ENCODE measurements around the gene MAP4K2. TPM values are rescaled to one million over a fixed set of nuclear protein-coding genes. Genes with fewer than 3 reads are reported as not detected.
"Not testable (repeated sequence)": the region's sequence is repeated elsewhere in the genome, so short reads cannot be mapped to it uniquely, and the experiment has no call there.

MAP4K2 gene
- total RNA-seq, 1 donor from 2014 or later = 9.8 TPM

DNA sequence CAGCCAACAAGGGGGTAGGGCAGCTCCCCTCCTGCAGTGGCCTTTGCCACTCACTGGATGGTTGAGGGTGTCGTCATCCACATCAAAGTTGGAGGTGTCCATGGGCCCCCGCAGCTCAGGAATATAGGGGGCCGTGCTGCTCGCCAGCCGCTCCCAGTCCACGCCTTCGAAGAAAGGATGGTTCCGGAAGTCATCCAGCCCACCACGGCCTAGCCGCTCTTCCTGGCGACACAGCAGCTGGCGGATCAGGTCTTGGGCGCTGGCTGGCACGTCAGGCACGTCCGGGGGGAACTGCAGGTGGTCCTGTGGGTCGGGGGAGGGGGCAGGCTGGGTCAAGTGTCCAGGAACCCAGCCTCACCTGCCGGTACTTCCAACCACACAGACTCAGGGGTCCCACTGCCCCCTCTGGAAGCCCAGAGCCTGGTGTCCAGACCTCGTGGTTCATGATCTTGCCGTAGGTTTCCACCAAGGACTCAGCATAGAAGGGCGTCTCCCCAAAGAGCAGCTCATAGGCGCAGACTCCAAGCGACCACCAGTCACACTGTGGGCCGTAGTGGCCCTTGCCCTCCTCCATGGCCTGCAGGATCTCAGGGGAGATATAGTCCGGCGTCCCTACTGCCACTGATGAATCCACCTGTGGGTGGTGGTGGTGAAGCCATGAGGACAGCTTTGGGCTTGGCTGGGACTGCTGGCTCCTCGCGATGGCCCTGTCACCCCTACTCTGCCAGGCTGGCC, 35.8 kb upstream of the MAP4K2 start:
- DNase-seq = no peak

DNA sequence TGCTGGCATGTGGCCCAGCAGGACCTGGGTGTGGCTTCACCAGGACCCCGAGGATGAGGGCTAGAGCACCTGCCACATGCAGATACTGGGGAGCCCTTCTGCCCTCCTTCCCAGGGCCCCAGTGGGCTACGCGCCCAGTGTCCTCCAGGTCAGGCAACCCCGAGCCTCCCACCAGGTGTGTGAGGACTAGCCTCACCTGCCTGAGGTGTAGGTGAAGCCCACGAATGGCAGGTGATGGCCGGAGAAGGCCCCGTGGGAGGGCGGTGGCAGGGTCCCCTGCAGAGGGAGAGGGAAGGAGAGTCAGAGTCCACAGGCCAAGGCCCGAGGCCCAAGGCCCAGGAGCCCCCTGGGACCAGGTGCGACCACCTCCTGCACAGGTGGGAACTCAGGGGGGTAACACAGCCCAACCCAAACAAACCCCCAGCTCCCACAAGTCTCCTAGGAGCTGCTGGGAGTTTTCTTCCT, 34.9 kb upstream of the MAP4K2 start:
- no peak for DNase-seq

DNA sequence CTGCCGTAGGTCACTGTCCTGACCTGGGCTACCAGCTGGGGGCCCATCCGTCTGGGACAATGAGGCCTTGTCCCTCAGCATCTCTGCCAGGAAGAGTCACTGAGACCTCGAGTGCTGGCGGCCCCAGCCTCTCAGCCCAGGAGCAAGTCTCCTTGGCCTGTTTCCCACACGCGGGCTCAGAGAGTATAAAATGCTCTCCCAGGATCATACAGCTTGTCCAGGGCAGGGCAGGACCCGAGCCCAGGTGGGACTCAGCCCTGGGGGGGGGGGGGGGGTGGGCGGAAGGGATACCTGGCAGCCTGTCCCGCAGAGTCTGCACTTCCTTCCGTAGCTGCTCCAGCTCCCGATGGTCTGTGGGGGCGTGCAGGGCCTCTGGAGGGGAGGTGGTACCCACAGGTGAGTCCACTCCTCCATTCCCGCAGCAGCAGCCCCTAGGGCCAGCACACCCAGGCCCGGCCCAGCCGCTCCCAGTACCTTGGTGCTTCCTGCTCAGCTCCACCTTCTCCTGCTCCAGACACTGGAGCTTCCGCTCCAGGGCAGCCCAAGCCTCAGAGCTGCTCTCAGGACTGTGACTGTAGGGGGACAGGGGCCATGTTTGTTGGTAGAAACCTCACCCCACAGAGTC, 33.5 kb upstream of the MAP4K2 start:
- DNase-seq = no peak

DNA sequence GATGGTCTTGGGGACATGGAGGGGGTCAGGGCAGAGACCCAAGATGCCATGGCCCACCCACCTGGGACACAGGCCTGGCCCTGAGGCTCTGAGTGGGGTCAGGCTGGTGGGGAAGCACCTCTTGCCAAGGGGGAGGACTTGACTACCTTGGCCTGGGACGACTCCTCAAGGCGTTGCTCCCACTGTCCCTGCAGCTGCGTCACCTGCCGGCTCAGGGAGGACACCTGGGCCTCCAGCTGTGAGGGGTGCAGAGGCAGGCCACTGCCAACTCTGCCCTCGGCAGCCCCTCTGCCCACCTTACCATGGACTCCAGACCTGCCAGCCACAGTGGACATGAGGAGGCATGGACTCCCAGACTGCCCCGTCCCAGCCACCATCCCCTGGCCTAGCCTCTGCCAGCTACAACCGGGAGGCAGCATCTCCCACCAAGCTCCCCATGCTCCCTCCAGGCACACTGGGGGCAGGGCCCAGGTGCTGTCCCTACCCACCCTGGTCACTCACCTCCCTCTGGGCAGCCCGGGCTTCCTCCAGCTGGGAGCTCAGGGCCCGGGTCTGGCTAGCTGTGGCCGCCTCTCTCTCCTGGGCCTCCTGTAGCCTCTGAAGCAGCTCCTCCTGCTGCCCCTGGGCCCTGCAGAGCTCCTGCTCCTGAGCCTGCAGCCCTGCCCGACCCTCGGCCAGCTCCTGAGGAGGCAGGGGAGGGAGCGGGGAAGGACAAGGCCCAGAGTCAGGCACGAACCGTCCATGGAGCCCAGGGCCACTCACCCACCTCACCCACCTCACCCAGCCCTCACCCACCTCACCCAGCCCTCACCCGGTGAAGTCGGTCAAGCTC, 32.8 kb upstream of the MAP4K2 start:
- DNase-seq = no peak

DNA sequence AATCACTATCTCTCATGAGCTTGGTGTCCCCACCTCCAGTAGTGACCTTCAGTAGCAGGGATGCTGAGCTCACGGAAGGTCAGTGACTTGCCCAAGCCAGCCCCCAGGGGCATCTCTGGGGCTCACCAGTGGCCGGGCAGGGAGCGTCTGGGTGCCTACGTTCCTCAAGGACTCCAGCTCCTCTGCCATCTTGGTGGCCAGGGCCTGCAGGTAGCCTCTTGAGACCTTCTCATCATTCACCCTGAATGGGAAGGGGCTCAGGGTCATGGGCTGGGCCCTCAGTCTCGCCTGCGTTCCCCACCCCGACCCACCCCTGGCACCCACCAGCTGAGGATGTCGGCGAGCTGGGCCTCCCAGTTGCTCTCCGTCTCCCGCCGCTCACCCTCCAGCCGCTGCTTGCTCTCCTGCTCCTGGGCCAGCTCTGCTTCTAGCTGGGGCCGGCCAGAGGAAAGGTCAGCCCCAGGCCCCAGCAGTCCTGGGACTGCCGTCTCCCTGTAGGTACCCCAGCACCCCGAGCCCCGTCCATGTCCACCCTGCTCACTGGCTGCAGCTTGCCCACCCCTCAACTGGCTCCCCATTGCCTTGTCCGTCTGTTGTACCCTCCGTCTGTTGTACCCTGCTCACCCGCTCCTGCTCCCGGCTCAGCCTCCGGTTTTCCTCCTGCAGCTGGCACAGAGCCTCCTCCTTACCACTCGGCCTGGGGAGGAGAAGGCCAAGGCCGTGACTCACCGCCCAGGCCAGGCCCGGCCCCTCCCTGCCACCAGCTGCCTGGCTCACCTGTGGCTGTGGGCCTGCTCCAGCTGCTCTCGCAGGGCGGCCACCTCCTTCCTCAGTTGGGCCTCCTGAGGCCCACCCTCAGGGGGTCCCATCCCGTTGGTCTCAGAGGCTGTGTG, 32.0 kb upstream of the MAP4K2 start:
- DNase-seq = no peak

DNA sequence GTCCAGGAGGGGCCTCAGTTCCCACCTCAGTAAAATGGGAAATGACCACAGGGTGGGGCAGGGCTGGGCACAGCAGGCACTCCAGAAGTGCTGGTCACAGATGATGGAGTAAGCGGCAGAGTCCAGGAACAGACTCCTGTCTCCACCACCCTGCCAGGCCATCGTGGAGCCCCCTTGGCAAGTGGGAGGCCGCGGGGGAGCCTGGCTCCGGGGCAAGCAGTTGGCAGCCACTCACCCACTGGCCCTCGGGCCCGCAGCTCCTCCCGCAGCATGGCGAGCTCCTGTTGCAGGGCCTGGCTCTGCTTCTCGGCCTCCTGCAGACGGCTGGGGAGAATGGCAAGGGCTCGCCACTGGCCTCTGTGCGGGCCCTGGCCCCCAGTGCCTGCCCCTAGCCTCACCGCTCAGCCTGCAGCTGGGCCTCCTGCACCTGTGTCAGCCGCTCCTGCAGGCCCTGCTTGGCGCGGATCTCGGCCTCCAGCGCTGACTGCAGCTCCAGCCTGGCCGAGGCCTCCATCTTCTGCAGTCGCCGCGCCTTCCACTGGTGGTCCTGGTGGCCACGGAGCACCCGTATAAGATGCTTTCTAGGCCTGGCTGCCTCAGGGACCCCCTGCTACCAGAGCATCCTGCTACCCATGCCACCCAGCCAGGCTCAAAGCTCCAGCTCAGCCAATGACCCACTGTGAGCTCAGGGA, 31.2 kb upstream of the MAP4K2 start:
- DNase-seq = no peak

DNA sequence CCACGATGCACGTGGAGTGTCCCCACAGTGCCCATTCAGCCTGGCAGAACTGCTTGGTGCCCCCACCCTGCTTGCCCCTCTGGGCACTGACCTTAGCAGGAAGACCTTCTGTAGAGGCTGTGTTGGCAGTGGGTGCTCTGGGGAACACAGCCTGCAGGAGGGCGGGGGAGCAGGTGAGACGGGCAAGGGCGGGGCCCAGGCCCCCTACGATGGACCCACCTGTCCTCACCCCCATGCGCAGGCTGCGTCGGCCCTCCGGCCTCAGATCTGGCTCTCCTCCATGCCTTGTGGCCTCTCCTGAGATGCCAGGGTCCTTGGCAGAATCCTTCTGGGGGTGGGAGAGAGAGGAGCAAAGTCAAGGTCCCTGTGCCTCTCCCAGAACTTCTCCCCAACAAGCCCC, 30.5 kb upstream of the MAP4K2 start:
- DNase-seq = no peak

DNA sequence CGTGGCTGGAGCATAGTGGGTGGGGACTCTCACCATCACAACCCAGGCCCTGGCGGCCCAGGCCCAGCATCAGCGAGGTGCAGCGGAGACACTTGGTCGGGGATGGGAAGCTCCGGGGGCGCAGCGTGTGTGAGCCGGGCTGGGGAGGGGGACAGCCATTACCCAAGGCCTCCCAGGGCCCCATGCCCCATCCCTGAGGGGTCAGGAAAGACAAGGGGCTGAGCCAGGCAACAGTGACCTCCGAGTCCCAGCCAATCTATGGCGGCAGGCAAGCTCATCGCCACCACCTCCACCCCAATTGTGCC, 30.1 kb upstream of the MAP4K2 start:
- no peak for DNase-seq

DNA sequence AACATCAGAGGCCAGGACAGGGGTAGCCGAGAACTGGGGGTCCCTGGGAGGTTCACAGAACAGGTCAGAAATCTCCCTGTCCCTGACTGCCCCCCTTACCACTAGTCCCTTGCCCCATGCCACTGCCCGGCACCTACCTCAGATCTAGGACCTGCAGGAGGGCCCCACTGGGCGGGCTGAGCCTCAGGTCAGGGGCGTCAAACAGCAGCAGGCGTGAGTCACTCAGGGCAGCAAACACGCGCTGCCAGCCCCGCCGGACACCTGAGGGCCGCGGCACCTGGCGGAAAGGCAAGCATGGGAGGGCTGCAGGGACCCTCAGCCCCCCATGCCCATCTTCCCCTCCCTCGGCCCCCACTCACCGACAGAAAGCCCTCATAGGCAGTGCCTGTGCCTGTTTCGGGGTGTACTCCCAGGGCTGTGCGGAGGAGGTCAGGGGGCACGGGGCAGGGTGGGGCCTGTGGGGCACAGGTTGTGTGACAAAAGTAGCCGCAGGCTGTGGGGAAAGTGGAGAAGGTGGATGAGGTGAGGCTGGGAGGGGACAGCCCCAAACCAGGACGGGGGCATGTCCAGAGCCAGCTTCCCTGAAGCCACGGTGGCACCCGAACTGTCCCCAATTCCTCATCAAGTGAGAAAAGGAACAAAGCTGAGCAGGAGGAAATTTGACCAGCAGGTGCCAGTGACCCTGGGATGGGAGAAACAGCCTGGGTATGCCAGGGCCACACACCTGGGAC, 29.6 kb upstream of the MAP4K2 start:
- no peak for DNase-seq

DNA sequence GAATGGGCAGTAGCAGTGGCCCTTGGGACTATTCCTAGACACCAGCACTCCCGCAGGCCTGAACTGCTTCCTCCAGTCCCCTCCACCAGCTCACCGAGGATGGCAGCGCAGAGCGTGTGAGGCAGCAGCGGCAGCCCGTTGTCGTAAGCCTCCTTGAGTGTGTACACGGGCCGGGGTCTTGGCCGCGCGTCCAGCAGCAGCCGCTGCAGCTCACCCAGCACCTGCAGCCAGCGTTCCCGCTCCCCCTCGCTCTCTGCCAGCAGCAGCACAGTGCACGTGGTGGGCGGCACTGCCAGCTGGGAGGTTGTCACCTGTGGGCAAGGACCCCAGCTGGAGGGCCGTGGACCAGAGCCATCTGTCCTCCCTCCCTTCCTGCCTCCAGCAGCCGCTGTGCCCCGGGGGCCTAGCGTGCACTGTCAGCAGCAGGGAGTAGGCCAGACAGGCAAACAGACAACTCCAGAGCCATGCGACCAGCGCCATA, 28.4 kb upstream of the MAP4K2 start:
- no peak for DNase-seq

DNA sequence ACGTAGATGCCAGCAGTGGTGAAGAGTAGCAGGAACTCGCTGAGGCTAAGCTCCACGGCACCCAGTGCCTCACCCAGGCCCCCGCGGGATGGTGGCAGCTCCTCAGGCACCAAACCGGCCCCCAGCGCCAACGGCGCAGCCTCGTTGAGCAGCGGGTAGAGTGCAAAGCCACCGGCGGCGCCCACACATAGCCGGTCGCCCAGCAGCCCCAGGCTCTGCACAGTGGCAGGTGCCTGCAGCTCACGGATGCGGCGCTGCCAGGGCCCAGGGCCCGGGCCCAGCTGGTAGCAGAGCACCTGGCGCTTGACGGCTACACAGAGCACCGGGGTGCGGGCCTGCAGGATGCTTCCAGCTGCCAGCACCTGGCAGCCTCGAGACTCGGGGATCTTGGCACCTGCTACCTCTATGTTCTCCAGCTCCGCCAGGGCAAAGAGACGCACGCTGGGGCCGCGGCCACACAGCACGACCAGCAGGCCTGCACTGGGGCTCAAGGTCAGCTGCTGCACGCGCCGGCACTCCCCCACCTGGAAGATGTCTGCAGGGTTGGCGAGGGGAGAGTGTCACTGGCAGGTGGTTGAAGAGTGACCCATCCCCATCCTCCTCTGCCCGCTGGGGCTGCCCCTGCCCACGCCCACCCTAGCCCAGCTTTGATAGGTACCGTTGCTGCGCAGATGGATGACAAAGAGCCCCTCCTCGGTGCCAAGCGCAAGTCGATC, 26.7 kb upstream of the MAP4K2 start:
- no peak for DNase-seq

DNA sequence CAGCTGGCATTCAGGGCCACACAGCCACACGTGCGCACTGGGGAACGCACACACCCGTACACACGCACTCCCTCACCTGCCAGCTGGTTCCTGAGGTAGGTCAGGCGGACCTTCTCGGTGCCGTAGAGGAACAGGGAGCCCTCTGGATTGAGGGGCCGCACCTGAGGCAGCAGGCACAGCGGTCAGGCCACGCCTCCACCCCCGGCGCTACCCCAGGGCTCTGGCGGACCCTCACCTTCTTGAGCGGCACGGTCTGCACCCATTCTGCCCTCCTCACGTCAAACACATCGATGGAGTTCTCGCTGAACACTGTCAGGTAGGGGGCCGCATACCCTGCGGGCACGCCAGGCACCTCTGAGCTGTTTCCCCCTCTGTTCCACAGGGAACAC, 24.4 kb upstream of the MAP4K2 start:
- no peak for DNase-seq

DNA sequence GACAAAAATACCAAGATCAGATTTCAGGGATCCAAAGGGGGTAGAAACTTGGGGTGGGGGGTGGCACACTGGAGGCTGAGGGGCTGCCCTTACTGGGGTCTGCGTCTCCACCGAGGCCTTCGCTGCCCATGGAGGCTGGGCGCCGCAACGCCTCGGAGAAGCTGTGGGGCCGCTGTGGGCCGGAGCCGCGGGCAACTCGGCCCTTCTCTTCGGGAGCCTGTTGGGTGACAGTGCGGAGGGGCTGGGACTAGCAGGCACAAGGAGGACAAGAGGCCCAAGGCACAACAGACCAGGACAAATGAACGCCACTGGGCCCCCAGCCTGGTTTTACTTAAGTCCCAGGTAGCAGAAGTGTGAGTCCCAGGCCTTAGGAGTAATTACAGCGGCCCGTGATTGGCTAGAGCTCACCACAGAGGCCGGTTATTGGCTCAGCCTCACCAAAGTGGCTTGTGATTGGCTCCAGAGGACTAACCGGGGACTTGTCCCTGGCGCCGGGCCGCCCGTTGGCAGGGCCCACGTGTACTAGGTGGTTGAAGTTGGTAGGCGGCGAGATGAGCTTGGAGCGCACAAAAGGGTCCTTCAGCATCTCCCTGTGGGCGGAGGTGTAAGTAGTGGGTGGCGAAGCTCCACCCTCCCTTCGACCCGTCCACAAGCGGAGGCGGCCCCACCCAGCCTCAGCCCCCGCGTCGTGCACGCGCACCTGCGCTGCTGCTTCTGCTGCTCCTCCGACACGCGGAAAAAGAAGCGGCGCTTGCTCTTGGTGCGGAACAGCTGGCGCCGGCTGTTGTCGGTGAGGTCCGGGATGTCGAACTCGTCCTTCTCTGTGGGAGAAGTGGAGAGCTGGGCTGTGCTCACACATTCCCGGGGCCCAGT, 23.8 kb upstream of the MAP4K2 start:
- no peak for DNase-seq

DNA sequence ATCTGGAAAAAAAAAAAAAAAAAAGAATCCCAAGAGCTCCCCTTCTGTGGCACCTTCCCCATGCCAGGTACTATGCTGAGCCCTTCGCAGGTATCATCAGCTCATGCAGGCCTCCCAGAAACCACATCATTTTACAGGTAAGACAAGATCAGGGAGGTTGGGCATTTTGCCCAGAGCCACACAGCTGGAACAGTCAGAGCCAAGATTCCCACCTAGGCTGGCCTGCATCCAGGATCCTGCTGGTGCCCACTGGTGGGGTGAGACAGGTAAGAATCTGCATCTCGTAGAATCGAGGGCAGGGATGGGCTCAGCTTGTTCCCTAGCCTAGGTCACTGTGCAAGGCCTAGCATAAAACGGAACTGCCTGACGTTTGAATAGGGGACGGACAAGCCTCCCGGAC, 23.0 kb upstream of the MAP4K2 start:
- DNase-seq = no peak

DNA sequence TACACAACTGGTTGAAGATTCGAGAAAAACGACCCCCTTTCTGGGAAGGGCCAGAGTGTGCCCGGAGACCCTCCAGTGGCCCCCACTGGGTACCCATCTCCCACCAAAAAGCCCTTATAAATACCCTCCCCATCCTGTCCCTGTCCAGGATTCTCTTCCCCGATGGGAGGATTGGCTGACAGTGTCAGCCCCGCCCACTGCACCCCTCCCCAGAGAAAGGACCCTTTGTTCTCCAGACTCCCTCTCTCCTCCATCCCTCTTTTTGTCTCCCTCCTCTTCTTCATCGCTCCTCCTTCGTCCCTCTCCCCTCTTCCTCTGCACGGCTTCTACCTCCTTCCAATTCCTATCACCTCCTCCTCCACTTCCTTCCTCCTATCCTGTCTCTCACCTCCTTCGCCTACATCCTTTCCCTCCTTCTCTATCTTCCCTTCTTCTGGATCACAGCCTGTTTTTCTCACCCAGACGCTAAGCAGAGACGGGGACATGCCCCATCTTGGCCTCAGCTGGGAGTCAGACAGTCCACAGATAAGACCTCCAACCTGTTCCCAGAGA, 20.6 kb upstream of the MAP4K2 start:
- DNase-seq = no peak

DNA sequence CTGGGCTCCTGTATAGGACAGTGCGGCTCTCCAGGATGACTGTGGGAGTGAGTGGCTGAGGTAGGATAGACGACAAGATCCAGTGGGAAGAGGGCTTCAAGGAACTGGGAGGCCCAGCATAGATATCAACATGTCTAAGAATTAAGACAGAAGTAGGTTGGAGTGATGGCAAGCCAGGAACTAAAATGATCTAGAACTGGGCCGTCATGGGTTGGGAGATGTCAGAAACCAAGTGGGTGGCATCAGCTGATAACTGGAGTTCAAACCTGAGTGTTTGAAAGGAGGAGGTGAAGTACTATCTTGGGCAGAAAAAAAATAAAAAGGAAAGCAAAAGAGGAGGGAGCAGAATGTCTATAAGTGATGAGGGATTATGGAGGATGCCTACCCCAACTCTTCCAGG, 14.5 kb upstream of the MAP4K2 start:
- no peak for DNase-seq

DNA sequence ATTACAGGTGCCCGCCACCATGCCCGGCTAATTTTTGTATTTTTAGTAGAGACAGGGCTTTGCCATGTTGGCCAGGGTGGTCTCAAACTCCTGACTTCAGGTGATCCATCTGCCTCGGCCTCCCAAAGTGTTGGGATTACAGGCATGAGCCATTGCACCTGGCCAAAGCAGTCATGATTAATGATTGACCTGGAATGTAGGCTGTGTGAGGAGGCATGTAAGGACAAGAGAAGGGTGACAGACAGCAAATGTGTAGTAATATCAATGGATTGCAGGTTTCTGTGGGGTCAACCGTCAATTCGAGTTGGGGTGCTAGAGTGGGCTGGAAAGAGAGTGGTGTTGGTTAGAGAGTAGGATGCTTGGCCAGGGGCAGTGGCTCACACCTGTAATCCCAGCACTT, 12.4 kb upstream of the MAP4K2 start:
- not testable (repeated sequence) for DNase-seq

DNA sequence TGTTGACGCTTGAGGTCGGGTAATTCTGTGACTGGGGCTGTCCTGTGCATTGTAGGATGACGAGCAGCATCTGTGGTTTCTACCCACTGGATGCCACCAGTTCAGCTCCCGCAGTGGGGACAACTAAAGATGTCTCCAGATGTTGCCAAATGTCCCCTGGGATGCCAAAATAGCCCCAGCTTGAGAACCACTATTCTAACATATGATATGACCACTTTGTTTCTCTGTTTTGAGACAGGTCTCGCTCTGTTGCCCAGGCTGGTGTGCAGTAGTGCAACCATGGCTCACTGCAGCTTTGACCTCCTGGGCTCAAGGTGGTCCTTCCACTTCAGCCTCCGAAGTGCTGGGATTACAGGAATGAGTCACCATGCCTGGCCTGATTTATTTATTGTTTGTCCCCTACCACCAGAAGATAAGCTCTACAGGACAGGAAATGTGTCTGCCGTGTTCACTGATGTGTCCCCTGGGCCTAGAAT, 11.7 kb upstream of the MAP4K2 start:
- DNase-seq = no peak

DNA sequence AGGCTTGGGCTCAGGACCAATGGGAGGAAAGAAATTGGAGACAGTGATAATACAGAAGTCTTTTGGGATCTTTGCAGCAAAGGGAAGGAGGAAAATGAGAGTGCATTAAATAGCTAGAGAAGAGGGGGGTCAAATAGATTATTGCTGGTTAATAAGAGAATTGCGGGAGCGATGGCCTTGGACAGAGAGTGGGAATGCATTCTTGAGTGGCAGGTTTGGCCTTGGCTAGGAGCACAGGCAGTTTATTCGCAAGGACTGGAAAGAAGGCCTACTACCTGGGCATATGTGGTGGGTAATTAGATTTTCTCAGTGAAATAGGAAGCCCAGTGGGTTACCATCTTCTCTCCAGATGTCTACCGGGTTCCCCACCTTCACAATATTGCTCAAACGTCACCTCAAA, 10.8 kb upstream of the MAP4K2 start:
- DNase-seq = no peak

All from occipital lobe (tissue), 2 donors.